ENCODE results near the gene PIERCE2.

DNA sequence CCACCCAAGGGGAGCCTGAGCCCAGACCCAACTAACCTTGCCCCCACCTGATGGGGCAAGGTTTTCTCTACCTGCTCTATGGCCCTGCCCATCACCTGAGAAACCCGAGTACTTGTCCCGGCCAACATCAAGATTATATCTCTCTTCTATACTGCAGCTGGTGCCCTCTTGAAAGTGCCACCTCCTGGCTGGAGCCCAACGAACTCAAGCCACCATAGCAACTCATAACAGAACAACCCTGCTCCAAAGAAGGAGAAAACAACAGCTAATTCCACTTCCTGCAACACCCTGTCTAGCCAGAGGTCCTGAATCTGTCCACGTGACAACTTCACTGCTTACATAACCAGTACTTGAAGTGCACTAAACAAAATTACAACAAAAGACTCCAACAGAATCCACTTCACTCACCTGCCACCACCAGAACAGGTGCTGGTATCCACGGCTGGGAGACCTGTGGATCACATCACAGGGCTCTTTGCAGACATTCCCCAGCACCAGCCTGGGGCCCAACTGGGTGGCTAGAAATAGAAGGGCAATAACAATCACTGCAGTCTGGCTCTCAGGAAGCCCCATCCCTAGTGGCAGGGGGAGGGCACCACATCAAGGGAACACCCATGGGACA is 49.2 kb downstream of the PIERCE2 start:
- TF ChIP-seq SUZ12 (IDR thresholded peaks at IDR 0.05; ENCODE audit: extremely low read depth, insufficient read depth, insufficient read length) (no peak), YY1 (IDR thresholded peaks at IDR 0.05; ENCODE audit: insufficient read depth, insufficient read length) (no peak)
